ENCODE results near the gene MSMP. TPM values are rescaled to one million over a fixed set of nuclear protein-coding genes. Genes with fewer than 3 reads are reported as not detected.

The MSMP gene
- total RNA-seq, 1 donor from 2014 or later, result not detected

GRCh38 chr9:35723426-35723825, 30.6 kb downstream of the MSMP start:
- no peak for DNase-seq (ENCODE audit: low read depth)

GRCh38 chr9:35719546-35719945, 34.5 kb downstream of the MSMP start:
- no peak for DNase-seq (ENCODE audit: low read depth)

GRCh38 chr9:35718721-35719511, 35.2 kb downstream of the MSMP start:
- no peak for DNase-seq (ENCODE audit: low read depth)

GRCh38 chr9:35717132-35717870, 36.8 kb downstream of the MSMP start:
- no peak for DNase-seq (ENCODE audit: low read depth)

- no peak for DNase-seq (ENCODE audit: low read depth)
Measured at GRCh38 chr9:35716230-35716629, 37.8 kb downstream of the MSMP start.

GRCh38 chr9:35714579-35715252, 39.4 kb downstream of the MSMP start:
- no peak for DNase-seq (ENCODE audit: low read depth)

GRCh38 chr9:35714123-35714522, 40.0 kb downstream of the MSMP start:
- DNase-seq (ENCODE audit: low read depth), result no peak

GRCh38 chr9:35713578-35713977, 40.5 kb downstream of the MSMP start:
- no peak for DNase-seq (ENCODE audit: low read depth)

- DNase-seq (ENCODE audit: low read depth), result peak; percentile 29
Measured at GRCh38 chr9:35712762-35713400, 41.2 kb downstream of the MSMP start.

- DNase-seq (ENCODE audit: low read depth), result peak; percentile 46
Measured at GRCh38 chr9:35711501-35712428, 42.3 kb downstream of the MSMP start.

- no peak for DNase-seq (ENCODE audit: low read depth)
Measured at GRCh38 chr9:35710818-35711500, 43.1 kb downstream of the MSMP start.

- DNase-seq (ENCODE audit: low read depth), result no peak
Measured at GRCh38 chr9:35708146-35708545, 45.9 kb downstream of the MSMP start.

- no peak for DNase-seq (ENCODE audit: low read depth)
Measured at GRCh38 chr9:35706951-35707350, 47.1 kb downstream of the MSMP start.

GRCh38 chr9:35705836-35706430, 48.1 kb downstream of the MSMP start:
- DNase-seq (ENCODE audit: low read depth), result no peak

- DNase-seq (ENCODE audit: low read depth), result no peak
Measured at GRCh38 chr9:35705372-35705771, 48.7 kb downstream of the MSMP start.

- DNase-seq (ENCODE audit: low read depth), result no peak
Measured at GRCh38 chr9:35703906-35704672, 50.0 kb downstream of the MSMP start.

All from renal cortical epithelial cell (primary cell).